K562 (cell line): Measurements from ENCODE around the gene PPFIA1. TPM values are rescaled to one million over a fixed set of nuclear protein-coding genes. Genes with fewer than 3 reads are reported as not detected.

Experiments used
- CREM ChIP-seq: IDR thresholded peaks from 2 replicates; pipeline ENCODE4 v1.6.1; 2014; ENCODE audit warnings: antibody characterized with exemption, low read depth
- FOXP4 ChIP-seq: sonication (generic); formaldehyde crosslinking; IDR thresholded peaks from 2 replicates; pipeline ENCODE4 v1.8.0; 2022; ENCODE audit warnings: mild to moderate bottlenecking, missing genetic modification reagents, borderline replicate concordance
- GABPB1 ChIP-seq: sonication (generic); formaldehyde crosslinking; IDR thresholded peaks from 2 replicates; pipeline ENCODE4 v1.8.0; 2022; ENCODE audit warnings: mild to moderate bottlenecking, missing genetic modification reagents
- MAZ ChIP-seq, 2 experiments: fragments of 450-650 bp in 1 of 2; sonication (generic) in 1 of 2; formaldehyde crosslinking; IDR thresholded peaks in 1 of 2; conservative IDR thresholded peaks in 1 of 2; 2 replicates each; pipeline versions ENCODE4 v1.4.0 to v1.5.0; 2020; ENCODE audit warnings: mild to moderate bottlenecking in 1 of 2, missing genetic modification reagents in 1 of 2
- MXD1 ChIP-seq: fragments of 250-450 bp; sonication (Bioruptor Pico); IDR thresholded peaks from 2 replicates; pipeline ENCODE4 v1.8.0; 2021; ENCODE audit warnings: borderline replicate concordance, mild to moderate bottlenecking, moderate library complexity; ENCODE audit not compliant: poor library complexity, severe bottlenecking
- NR2C2 ChIP-seq, 2 experiments: fragments of 200-800 bp in 1 of 2; sonication (Bioruptor generic) in 1 of 2; sonication (generic) in 1 of 2; formaldehyde crosslinking in 1 of 2; IDR thresholded peaks; 2 replicates each; pipeline versions ENCODE4 v1.6.1 to v1.8.0; 2016 to 2022; ENCODE audit warnings: mild to moderate bottlenecking in 1 of 2, missing compliant biosample characterization in 1 of 2, missing genetic modification characterization in 1 of 2, missing genetic modification reagents in 1 of 2
- PHF20 ChIP-seq: fragments of 450-650 bp; IDR thresholded peaks from 2 replicates; pipeline ENCODE4 v1.6.1; 2018; ENCODE audit not compliant: partially characterized antibody
- RBFOX2 ChIP-seq: fragments of 200-400 bp; formaldehyde crosslinking; IDR thresholded peaks from 2 replicates; pipeline ENCODE4 v1.6.1; 2017; ENCODE audit warnings: low read depth, mild to moderate bottlenecking, low read length, moderate library complexity
- SRF ChIP-seq, 2 experiments: fragments of 250-450, 450-650 bp in 1 of 2; sonication (Bioruptor Pico) in 1 of 2; sonication (generic) in 1 of 2; formaldehyde crosslinking; IDR thresholded peaks; 2 replicates each; pipeline versions ENCODE4 v1.5.0 to v1.5.1; 2020 to 2022; ENCODE audit warnings: mild to moderate bottlenecking in 1 of 2, missing genetic modification reagents in 1 of 2
- ZNF644 ChIP-seq: fragments of 200-800 bp; sonication (Bioruptor generic); IDR thresholded peaks from 2 replicates; pipeline ENCODE4 v1.6.1; 2016; ENCODE audit warnings: low read depth, missing genetic modification characterization, missing compliant biosample characterization
- polyA plus RNA-seq, 8 experiments: library from polyadenylated mRNA; depleted of rRNA in 4 of 8; stranded (reverse) in 5 of 8; unstranded in 3 of 8; fragments of >200 nt; fragmentation: Nextera tagmentation in 2 of 8; fragmentation: Illumina TruSeq in 1 of 8; extraction: Ambion mirVana in 2 of 8; extraction: Trizol in 1 of 8; gene quantifications; 2 replicates each; pipeline versions ENCODE4 v1.2.1 to v1.2.3, GENCODE V29; 2011 to 2014; ENCODE audit warnings: inconsistent platforms in 1 of 8, missing spikeins in 1 of 8
- total RNA-seq, 7 experiments: library from RNA; depleted of rRNA in 6 of 7; stranded (reverse); fragments of >200 nt in 6 of 7; fragmentation: Illumina TruSeq in 2 of 7; extraction: Trizol in 2 of 7; gene quantifications; 2 replicates each; pipeline versions ENCODE4 v1.2.1 to v1.2.3, GENCODE V29; 2011 to 2021; ENCODE audit warnings: low replicate concordance in 1 of 7
- TF ChIP-seq, protein P1 (sequence below): sonication (generic); formaldehyde crosslinking; IDR thresholded peaks from 2 replicates; pipeline ENCODE4 v1.8.1; 2023; ENCODE audit warnings: mild to moderate bottlenecking, missing genetic modification reagents
- TF ChIP-seq, protein P2 (sequence below): fragments of 250-450 bp; sonication (Bioruptor Pico); IDR thresholded peaks from 2 replicates; pipeline ENCODE4 v1.4.0; 2020

Gene PPFIA1
- total and polyA plus RNA-seq, 9 of the 15 experiments (the other 6 are each of a cell fraction or from before 2014, with no cell fraction given): 9.9 to 41.5 (median 28.5) TPM

- 0 out of 2 replicates have a peak, but pooled peaks have one; percentile 28 for TF ChIP-seq FOXP4 (CRISPR knock-in tag)
- TF ChIP-seq NR2C2 (CRISPR knock-in tag; IDR thresholded peaks at IDR 0.05): no peak
- peak; percentile 83 for TF ChIP-seq NR2C2 (tag; IDR thresholded peaks at IDR 0.05)
- TF ChIP-seq, protein P1, sequence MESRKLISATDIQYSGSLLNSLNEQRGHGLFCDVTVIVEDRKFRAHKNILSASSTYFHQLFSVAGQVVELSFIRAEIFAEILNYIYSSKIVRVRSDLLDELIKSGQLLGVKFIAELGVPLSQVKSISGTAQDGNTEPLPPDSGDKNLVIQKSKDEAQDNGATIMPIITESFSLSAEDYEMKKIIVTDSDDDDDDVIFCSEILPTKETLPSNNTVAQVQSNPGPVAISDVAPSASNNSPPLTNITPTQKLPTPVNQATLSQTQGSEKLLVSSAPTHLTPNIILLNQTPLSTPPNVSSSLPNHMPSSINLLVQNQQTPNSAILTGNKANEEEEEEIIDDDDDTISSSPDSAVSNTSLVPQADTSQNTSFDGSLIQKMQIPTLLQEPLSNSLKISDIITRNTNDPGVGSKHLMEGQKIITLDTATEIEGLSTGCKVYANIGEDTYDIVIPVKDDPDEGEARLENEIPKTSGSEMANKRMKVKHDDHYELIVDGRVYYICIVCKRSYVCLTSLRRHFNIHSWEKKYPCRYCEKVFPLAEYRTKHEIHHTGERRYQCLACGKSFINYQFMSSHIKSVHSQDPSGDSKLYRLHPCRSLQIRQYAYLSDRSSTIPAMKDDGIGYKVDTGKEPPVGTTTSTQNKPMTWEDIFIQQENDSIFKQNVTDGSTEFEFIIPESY (CRISPR knock-in tag): 0 out of 2 replicates have a peak, but pooled peaks have one; percentile 29
- TF ChIP-seq MXD1 (CRISPR knock-in tag): no peak
- TF ChIP-seq RBFOX2: peak; percentile 69
- TF ChIP-seq SRF (CRISPR knock-in tag; IDR thresholded peaks at IDR 0.05): no peak
- no peak for TF ChIP-seq PHF20
- TF ChIP-seq GABPB1 (CRISPR knock-in tag): peak; percentile 81
- TF ChIP-seq MAZ (CRISPR knock-in tag; conservative IDR thresholded peaks at IDR 0.05 in 1 of 2, IDR thresholded peaks at IDR 0.05 in 1 of 2): peak; percentile 70 to 78; a peak in 3 of 4 replicates
- peak; percentile 92 for TF ChIP-seq CREM
- TF ChIP-seq, protein P2, sequence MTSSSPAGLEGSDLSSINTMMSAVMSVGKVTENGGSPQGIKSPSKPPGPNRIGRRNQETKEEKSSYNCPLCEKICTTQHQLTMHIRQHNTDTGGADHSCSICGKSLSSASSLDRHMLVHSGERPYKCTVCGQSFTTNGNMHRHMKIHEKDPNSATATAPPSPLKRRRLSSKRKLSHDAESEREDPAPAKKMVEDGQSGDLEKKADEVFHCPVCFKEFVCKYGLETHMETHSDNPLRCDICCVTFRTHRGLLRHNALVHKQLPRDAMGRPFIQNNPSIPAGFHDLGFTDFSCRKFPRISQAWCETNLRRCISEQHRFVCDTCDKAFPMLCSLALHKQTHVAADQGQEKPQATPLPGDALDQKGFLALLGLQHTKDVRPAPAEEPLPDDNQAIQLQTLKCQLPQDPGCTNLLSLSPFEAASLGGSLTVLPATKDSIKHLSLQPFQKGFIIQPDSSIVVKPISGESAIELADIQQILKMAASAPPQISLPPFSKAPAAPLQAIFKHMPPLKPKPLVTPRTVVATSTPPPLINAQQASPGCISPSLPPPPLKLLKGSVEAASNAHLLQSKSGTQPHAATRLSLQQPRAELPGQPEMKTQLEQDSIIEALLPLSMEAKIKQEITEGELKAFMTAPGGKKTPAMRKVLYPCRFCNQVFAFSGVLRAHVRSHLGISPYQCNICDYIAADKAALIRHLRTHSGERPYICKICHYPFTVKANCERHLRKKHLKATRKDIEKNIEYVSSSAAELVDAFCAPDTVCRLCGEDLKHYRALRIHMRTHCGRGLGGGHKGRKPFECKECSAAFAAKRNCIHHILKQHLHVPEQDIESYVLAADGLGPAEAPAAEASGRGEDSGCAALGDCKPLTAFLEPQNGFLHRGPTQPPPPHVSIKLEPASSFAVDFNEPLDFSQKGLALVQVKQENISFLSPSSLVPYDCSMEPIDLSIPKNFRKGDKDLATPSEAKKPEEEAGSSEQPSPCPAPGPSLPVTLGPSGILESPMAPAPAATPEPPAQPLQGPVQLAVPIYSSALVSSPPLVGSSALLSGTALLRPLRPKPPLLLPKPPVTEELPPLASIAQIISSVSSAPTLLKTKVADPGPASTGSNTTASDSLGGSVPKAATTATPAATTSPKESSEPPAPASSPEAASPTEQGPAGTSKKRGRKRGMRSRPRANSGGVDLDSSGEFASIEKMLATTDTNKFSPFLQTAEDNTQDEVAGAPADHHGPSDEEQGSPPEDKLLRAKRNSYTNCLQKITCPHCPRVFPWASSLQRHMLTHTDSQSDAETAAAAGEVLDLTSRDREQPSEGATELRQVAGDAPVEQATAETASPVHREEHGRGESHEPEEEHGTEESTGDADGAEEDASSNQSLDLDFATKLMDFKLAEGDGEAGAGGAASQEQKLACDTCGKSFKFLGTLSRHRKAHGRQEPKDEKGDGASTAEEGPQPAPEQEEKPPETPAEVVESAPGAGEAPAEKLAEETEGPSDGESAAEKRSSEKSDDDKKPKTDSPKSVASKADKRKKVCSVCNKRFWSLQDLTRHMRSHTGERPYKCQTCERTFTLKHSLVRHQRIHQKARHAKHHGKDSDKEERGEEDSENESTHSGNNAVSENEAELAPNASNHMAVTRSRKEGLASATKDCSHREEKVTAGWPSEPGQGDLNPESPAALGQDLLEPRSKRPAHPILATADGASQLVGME (CRISPR knock-in tag): no peak
- peak; percentile 90 for TF ChIP-seq ZNF644 (tag)
These were observed 149.5 kb downstream of the PPFIA1 start (continued) for GRCh38 chr11:70420008-70420464.
